HCT116 (cell line): Measurements from ENCODE around the gene AOAH. TPM values are rescaled to one million over a fixed set of nuclear protein-coding genes. Genes with fewer than 3 reads are reported as not detected.

Experiments
- ATAC-seq: fragments of 200-7000 bp; cut with Tn5 transposase; 2 replicates; pipeline ENCODE4 v1.9.1; 2020; ENCODE audit warnings: mild to moderate bottlenecking, moderate library complexity
- BruUV-seq: library from RNA; stranded (reverse); fragments of 400-500 nt; replicated peaks from 2 replicates; lab custom pipeline; 2021; lab: Mats Ljungman, UMichigan
- CTCF ChIA-PET: fragments of 300-600 bp; sonication (Branson Sonifier 250); formaldehyde crosslinking; loops from one replicate; lab custom pipeline; 2021; ENCODE audit warnings: antibody characterized with exemption; lab: Charles Lee
- POLR2A ChIA-PET: fragments of 300-600, 350-600 bp; sonication (Branson Sonifier 250); formaldehyde crosslinking; loops from one replicate; lab custom pipeline; 2021; ENCODE audit warnings: antibody characterized with exemption; lab: Charles Lee
- RAD21 ChIA-PET, 2 experiments: fragments of 300-600 bp; sonication (Branson Sonifier 250); formaldehyde crosslinking; loops; one replicate each; lab custom pipeline; 2023; ENCODE audit warnings: low total read pairs in 2 of 2; ENCODE audit not compliant: uncharacterized antibody in 2 of 2, unreplicated experiment in 2 of 2, low non-redundant PET in 1 of 2; lab: Charles Lee
- DNase-seq: peaks from one replicate; pipeline ENCODE4 v3.0.0-alpha.2; 2010; ENCODE audit warnings: low read depth, low spot score
- H2AFZ ChIP-seq: fragments of 200-600 bp; shearing (Covaris generic), sonication (generic); 2 replicates; pipeline ENCODE4 v1.6.1; 2017; ENCODE audit warnings: low read depth, mixed run types, mixed read lengths, antibody characterized with exemption, low read length; ENCODE audit not compliant: poor library complexity, severe bottlenecking
- H3K27ac ChIP-seq: 2 replicates; pipeline ENCODE4 v1.5.1; 2012; ENCODE audit warnings: low read depth, low read length
- H3K27me3 ChIP-seq: fragments of 200-600 bp; sonication (generic); 2 replicates; pipeline ENCODE4 v1.6.1; 2016; ENCODE audit warnings: mixed run types, low read length, mixed read lengths; ENCODE audit not compliant: insufficient read depth
- H3K36me3 ChIP-seq, 2 experiments: fragments of 200-500 bp in 1 of 2; fragments of 200-600 bp in 1 of 2; sonication (Bioruptor generic) in 1 of 2; sonication (generic) in 1 of 2; 2 replicates each; pipeline versions ENCODE4 v1.5.1 to v1.6.1; 2014 to 2016; ENCODE audit warnings: low read length in 2 of 2, inconsistent platforms in 1 of 2, mixed read lengths in 1 of 2, mixed run types in 1 of 2; ENCODE audit not compliant: insufficient read depth in 2 of 2, control insufficient read depth in 1 of 2
- H3K4me1 ChIP-seq, 2 experiments: fragments of 200-600 bp in 1 of 2; sonication (generic) in 1 of 2; 2 replicates each; pipeline versions ENCODE4 v1.5.1 to v1.6.1; 2012 to 2017; ENCODE audit warnings: low read length in 2 of 2, inconsistent platforms in 1 of 2, mild to moderate bottlenecking in 1 of 2, mixed read lengths in 1 of 2, mixed run types in 1 of 2, moderate library complexity in 1 of 2; ENCODE audit not compliant: insufficient read depth in 2 of 2, control insufficient read depth in 1 of 2
- H3K4me2 ChIP-seq: fragments of 200-600 bp; sonication (generic); 2 replicates; pipeline ENCODE4 v1.6.1; 2017; ENCODE audit warnings: mixed run types, low read length, mixed read lengths
- H3K4me3 ChIP-seq, 2 experiments: fragments of 200-600 bp in 1 of 2; sonication (generic) in 1 of 2; replicated peaks in 1 of 2; 2 replicates each; pipeline ENCODE4 v1.5.1; 2011 to 2016; ENCODE audit warnings: low read length in 2 of 2, control low read depth in 1 of 2, low read depth in 1 of 2, mild to moderate bottlenecking in 1 of 2, mixed read lengths in 1 of 2, mixed run types in 1 of 2
- H3K79me2 ChIP-seq: fragments of 200-600 bp; sonication (generic); 2 replicates; pipeline ENCODE4 v1.6.1; 2017; ENCODE audit warnings: mild to moderate bottlenecking, mixed run types, low read length, moderate library complexity, mixed read lengths; ENCODE audit not compliant: insufficient read depth
- H3K9ac ChIP-seq: fragments of 200-600 bp; sonication (generic); 2 replicates; pipeline ENCODE4 v1.6.1; 2016; ENCODE audit warnings: low read length, mixed read lengths
- H3K9me2 ChIP-seq: fragments of 200-600 bp; sonication (generic), shearing (Covaris generic); 2 replicates; pipeline ENCODE4 v1.6.1; 2017; ENCODE audit warnings: mixed run types, mild to moderate bottlenecking, moderate library complexity; ENCODE audit not compliant: insufficient read depth
- H3K9me3 ChIP-seq, 2 experiments: fragments of 200-500 bp in 1 of 2; fragments of 200-600 bp in 1 of 2; sonication (Bioruptor generic) in 1 of 2; sonication (generic) in 1 of 2; 2 replicates each; pipeline ENCODE4 v1.6.1; 2014 to 2017; ENCODE audit warnings: low read length in 2 of 2, mixed read lengths in 2 of 2, inconsistent platforms in 1 of 2, low read depth in 1 of 2, mild to moderate bottlenecking in 1 of 2, mixed run types in 1 of 2, moderate library complexity in 1 of 2; ENCODE audit not compliant: control insufficient read depth in 1 of 2, insufficient read depth in 1 of 2
- H4K20me1 ChIP-seq: fragments of 200-600 bp; sonication (generic), shearing (Covaris generic); 2 replicates; pipeline ENCODE4 v1.6.1; 2017; ENCODE audit warnings: mixed run types, mild to moderate bottlenecking, moderate library complexity; ENCODE audit not compliant: insufficient read depth
- CBX3 ChIP-seq: IDR thresholded peaks from 2 replicates; pipeline ENCODE4 v1.6.1; 2012; ENCODE audit warnings: low read depth
- CEBPB ChIP-seq: IDR thresholded peaks from 2 replicates; pipeline ENCODE4 v1.6.1; 2012; ENCODE audit warnings: low read depth
- EGR1 ChIP-seq: IDR thresholded peaks from 2 replicates; pipeline ENCODE4 v1.6.1; 2012; ENCODE audit warnings: low read depth
- ELF1 ChIP-seq: IDR thresholded peaks from 2 replicates; pipeline ENCODE4 v1.6.1; 2012; ENCODE audit warnings: low read depth, borderline replicate concordance
- EZH2phosphoT487 ChIP-seq: fragments of 200-600 bp; IDR thresholded peaks from 2 replicates; pipeline ENCODE4 v1.6.1; 2018; ENCODE audit warnings: antibody characterized with exemption, borderline replicate concordance
- FOSL1 ChIP-seq: IDR thresholded peaks from 2 replicates; pipeline ENCODE4 v1.6.1; 2012; ENCODE audit warnings: low read depth
- POLR2AphosphoS5 ChIP-seq: IDR thresholded peaks from 2 replicates; pipeline ENCODE4 v1.6.1; 2011; ENCODE audit warnings: mild to moderate bottlenecking, low read depth, low read length, moderate library complexity
- RAD21 ChIP-seq: IDR thresholded peaks from 2 replicates; pipeline ENCODE4 v1.6.1; 2012; ENCODE audit warnings: low read depth, mild to moderate bottlenecking
- SP1 ChIP-seq: IDR thresholded peaks from 2 replicates; pipeline ENCODE4 v1.6.1; 2012; ENCODE audit warnings: low read depth
- TCF7L2 ChIP-seq: IDR thresholded peaks from 2 replicates; pipeline ENCODE4 v1.7.0; 2011; ENCODE audit warnings: borderline replicate concordance, inconsistent platforms; ENCODE audit not compliant: insufficient read depth, insufficient read length; ENCODE audit errors: extremely low read depth
- YY1 ChIP-seq: IDR thresholded peaks from 2 replicates; pipeline ENCODE4 v1.6.1; 2011; ENCODE audit warnings: low read length, low read depth, moderate library complexity, mild to moderate bottlenecking; ENCODE audit not compliant: insufficient replicate concordance; ENCODE audit errors: extremely low read depth
- ZFX ChIP-seq: fragments of 450-650 bp; IDR thresholded peaks from 2 replicates; pipeline ENCODE4 v1.6.1; 2017
- intact Hi-C: fragments of 100-400 bp; cut with micrococcal nuclease; formaldehyde crosslinking; loops from 2 replicates; pipeline ENCODE4 v1.10.0; 2022
- total RNA-seq: library from RNA; stranded (reverse); gene quantifications from one replicate; pipeline ENCODE4 v1.2.1, GENCODE V29; 2021; ENCODE audit not compliant: unreplicated experiment
- TF ChIP-seq, protein P1 (sequence below): IDR thresholded peaks from 2 replicates; pipeline ENCODE4 v1.6.1; 2012
- TF ChIP-seq, protein P2 (sequence below), 3 experiments: fragments of 200-600 bp in 1 of 3; sonication (generic) in 1 of 3; IDR thresholded peaks in 2 of 3; conservative IDR thresholded peaks in 1 of 3; 2 replicates each; pipeline ENCODE4 v1.5.1; 2012 to 2017; ENCODE audit warnings: low read depth in 2 of 3, low read length in 2 of 3, antibody characterized with exemption in 1 of 3, borderline replicate concordance in 1 of 3, control low read depth in 1 of 3, mild to moderate bottlenecking in 1 of 3, mixed read lengths in 1 of 3, mixed run types in 1 of 3, moderate library complexity in 1 of 3; ENCODE audit not compliant: insufficient read depth in 1 of 3
- TF ChIP-seq, protein P3 (sequence below): IDR thresholded peaks from 2 replicates; pipeline ENCODE4 v1.6.1; 2012

The AOAH gene
- total RNA-seq, 1 experiment from 2014 or later, result 1.1 TPM

DNA sequence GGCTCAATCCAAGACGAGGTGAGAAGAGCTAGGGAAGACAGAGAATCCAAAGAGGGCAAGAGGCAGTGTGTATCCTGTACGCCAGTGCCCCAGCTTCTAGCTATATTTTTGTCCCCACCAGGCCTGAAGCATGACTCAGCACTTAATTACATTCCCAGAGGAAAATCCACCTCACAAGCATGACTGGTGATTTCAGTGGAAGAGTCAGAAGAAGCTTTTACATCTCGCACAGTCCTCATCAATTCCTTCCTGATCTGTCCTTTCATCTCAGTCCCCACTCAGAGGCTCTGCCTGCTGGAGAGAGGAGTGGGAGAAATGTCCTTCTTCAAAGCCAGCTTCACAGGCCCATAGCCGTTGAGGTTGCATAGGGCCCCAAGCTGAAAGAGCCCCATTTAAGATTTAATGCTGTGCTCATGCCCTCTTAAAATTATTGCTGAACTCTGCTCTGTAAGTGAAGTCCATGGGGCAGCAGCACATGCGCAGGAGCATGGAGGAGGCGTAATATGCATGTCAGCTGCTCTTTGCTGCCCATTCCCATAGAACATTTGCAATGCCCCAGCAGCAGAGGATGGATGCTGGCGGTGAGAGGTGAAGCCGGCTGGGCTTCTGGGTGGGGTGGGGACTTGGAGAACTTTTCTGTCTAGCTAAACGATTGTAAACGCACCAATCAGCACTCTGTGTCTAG lies 39.0 kb upstream of the AOAH start:
- Histone ChIP-seq H3K27ac (no peak overlapping the region), H3K36me3 (no peaks in the 10 kb centered on the region), H4K20me1 (no peaks in the 10 kb centered on the region), H3K9ac (no peak overlapping the region), H3K4me1 (peaks cover 0 to 11% of the 10 kb centered on the region in 2 experiments; a peak in 2 of 4 replicates), H3K9me3 (no peaks in the 10 kb centered on the region), H3K9me2 (no peaks in the 10 kb centered on the region), H3K4me2 (no peak overlapping the region; the same call in 1 of the 2 replicates), H3K79me2 (no peaks in the 10 kb centered on the region), H3K27me3 (no peaks in the 10 kb centered on the region), H2AFZ (no peak overlapping the region), H3K4me3 (no peak overlapping the region)
- ChIA-PET POLR2A (no interaction called here), CTCF (interaction anchor here (0.8 kb wide), 1 partner anchor 276 kb away, joined by 3 read pairs; no protein-coding TSS in a partner anchor), RAD21 (no interaction called here)
- intact Hi-C loops, result no loop called here
- no peak for ATAC-seq
- TF ChIP-seq ELF1 (no peak), CEBPB (no peak), ZFX (no peak), POLR2AphosphoS5 (no peak), SP1 (no peak), YY1 (no peak), FOSL1 (no peak), TCF7L2 (no peak), EZH2phosphoT487 (no peak), CBX3 (no peak), RAD21 (no peak), EGR1 (no peak)
- TF ChIP-seq, protein P1, sequence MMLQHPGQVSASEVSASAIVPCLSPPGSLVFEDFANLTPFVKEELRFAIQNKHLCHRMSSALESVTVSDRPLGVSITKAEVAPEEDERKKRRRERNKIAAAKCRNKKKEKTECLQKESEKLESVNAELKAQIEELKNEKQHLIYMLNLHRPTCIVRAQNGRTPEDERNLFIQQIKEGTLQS, result no peak
- TF ChIP-seq, protein P2, sequence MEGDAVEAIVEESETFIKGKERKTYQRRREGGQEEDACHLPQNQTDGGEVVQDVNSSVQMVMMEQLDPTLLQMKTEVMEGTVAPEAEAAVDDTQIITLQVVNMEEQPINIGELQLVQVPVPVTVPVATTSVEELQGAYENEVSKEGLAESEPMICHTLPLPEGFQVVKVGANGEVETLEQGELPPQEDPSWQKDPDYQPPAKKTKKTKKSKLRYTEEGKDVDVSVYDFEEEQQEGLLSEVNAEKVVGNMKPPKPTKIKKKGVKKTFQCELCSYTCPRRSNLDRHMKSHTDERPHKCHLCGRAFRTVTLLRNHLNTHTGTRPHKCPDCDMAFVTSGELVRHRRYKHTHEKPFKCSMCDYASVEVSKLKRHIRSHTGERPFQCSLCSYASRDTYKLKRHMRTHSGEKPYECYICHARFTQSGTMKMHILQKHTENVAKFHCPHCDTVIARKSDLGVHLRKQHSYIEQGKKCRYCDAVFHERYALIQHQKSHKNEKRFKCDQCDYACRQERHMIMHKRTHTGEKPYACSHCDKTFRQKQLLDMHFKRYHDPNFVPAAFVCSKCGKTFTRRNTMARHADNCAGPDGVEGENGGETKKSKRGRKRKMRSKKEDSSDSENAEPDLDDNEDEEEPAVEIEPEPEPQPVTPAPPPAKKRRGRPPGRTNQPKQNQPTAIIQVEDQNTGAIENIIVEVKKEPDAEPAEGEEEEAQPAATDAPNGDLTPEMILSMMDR (IDR thresholded peaks at IDR 0.05 in 2 of 3, conservative IDR thresholded peaks at IDR 0.05 in 1 of 3; ENCODE audit: borderline replicate concordance in 1 of 3, insufficient read depth in 1 of 3, low read depth in 2 of 3, low read length in 2 of 3), result no peak
- TF ChIP-seq, protein P3, sequence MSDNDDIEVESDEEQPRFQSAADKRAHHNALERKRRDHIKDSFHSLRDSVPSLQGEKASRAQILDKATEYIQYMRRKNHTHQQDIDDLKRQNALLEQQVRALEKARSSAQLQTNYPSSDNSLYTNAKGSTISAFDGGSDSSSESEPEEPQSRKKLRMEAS, result no peak
- no peak for DNase-seq
- BruUV-seq, result no TSS peak
